Measurements from ENCODE around the gene PANX1. TPM values are rescaled to one million over a fixed set of nuclear protein-coding genes. Genes with fewer than 3 reads are reported as not detected.

PANX1 gene
- total RNA-seq, 2 experiments from 2014 or later, result 4.8 to 4.9 TPM

DNA sequence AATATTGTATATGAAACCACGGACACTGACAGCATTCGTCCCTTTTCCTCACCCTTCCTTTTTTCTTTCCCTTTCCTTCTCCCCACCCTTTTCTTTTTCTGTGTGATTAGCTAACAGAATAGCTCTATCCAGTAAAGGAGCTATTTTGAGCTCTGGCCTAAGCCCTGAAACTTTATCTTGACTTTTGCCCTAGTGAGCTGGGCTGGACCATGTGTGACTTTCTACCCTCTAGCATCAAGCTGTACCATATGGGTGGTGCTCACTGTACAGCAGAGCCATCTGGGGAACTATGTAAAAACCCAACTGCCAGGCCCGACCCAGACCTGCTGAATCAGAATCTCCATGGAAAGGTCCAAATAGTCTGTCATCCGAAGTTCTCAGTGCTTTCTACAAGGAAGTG is 21.9 kb upstream of the PANX1 start:
- Histone ChIP-seq H3K9me3 (ENCODE audit: control insufficient read depth in 1 of 2, insufficient read depth in 1 of 2, low read length in 2 of 2) (no peaks in the 10 kb centered on the region), H3K27ac (ENCODE audit: low read depth in 1 of 2, low read length in 2 of 2) (no peak overlapping the region), H3K4me3 (ENCODE audit: low read length) (no peak overlapping the region), H3K27me3 (ENCODE audit: control insufficient read depth in 1 of 2, insufficient read depth in 2 of 2, low read length in 2 of 2) (no peaks in the 10 kb centered on the region), H3K4me1 (ENCODE audit: insufficient read depth, low read length) (no peaks in the 10 kb centered on the region), H3K36me3 (ENCODE audit: insufficient read depth, low read length) (no peaks in the 10 kb centered on the region)
- H3K4me1 Mint-ChIP-seq (ENCODE audit: low read depth), result no peaks in the 10 kb centered on the region
- ATAC-seq (ENCODE audit: poor library complexity) (no peak), DNase-seq (no peak)
- no peaks in the 10 kb centered on the region for H3K9me3 Mint-ChIP-seq
- TF ChIP-seq, protein P1, sequence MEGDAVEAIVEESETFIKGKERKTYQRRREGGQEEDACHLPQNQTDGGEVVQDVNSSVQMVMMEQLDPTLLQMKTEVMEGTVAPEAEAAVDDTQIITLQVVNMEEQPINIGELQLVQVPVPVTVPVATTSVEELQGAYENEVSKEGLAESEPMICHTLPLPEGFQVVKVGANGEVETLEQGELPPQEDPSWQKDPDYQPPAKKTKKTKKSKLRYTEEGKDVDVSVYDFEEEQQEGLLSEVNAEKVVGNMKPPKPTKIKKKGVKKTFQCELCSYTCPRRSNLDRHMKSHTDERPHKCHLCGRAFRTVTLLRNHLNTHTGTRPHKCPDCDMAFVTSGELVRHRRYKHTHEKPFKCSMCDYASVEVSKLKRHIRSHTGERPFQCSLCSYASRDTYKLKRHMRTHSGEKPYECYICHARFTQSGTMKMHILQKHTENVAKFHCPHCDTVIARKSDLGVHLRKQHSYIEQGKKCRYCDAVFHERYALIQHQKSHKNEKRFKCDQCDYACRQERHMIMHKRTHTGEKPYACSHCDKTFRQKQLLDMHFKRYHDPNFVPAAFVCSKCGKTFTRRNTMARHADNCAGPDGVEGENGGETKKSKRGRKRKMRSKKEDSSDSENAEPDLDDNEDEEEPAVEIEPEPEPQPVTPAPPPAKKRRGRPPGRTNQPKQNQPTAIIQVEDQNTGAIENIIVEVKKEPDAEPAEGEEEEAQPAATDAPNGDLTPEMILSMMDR (IDR thresholded peaks at IDR 0.05), result no peak
- H3K36me3 Mint-ChIP-seq (ENCODE audit: low read depth), result no peaks in the 10 kb centered on the region
- no peak overlapping the region for H3K4me3 Mint-ChIP-seq
- no peak overlapping the region for H3K27ac Mint-ChIP-seq
- ChIA-PET CTCF (no interaction called here), POLR2A (no interaction called here)
- H3K27me3 Mint-ChIP-seq, result peaks cover 26% of the 10 kb centered on the region
- intact Hi-C loops (cut with DNase I, micrococcal nuclease), result no loop called here

GRCh38 chr11:94107363-94107762 is 21.3 kb upstream of the PANX1 start:
- no peaks in the 10 kb centered on the region for H3K9me3 ChIP-seq (ENCODE audit: control insufficient read depth in 1 of 2, insufficient read depth in 1 of 2, low read length in 2 of 2)
- Mint-ChIP-seq H3K27ac (no peak overlapping the region), H3K9me3 (no peaks in the 10 kb centered on the region), H3K27me3 (peaks cover 26% of the 10 kb centered on the region), H3K4me1 (ENCODE audit: low read depth) (no peaks in the 10 kb centered on the region), H3K36me3 (ENCODE audit: low read depth) (no peaks in the 10 kb centered on the region), H3K4me3 (no peak overlapping the region)
- no peak for ATAC-seq (ENCODE audit: poor library complexity)
- TF ChIP-seq, protein P1 (IDR thresholded peaks at IDR 0.05), result no peak
- H3K27me3 ChIP-seq (ENCODE audit: control insufficient read depth in 1 of 2, insufficient read depth in 2 of 2, low read length in 2 of 2), result no peaks in the 10 kb centered on the region
- intact Hi-C loops (cut with DNase I, micrococcal nuclease), result no loop called here
- no peaks in the 10 kb centered on the region for H3K36me3 ChIP-seq (ENCODE audit: insufficient read depth, low read length)
- DNase-seq, result no peak
- no peak overlapping the region for H3K4me3 ChIP-seq (ENCODE audit: low read length)
- ChIA-PET POLR2A (no interaction called here), CTCF (no interaction called here)
- no peak overlapping the region for H3K27ac ChIP-seq (ENCODE audit: low read depth in 1 of 2, low read length in 2 of 2)
- H3K4me1 ChIP-seq (ENCODE audit: insufficient read depth, low read length), result no peaks in the 10 kb centered on the region

DNA sequence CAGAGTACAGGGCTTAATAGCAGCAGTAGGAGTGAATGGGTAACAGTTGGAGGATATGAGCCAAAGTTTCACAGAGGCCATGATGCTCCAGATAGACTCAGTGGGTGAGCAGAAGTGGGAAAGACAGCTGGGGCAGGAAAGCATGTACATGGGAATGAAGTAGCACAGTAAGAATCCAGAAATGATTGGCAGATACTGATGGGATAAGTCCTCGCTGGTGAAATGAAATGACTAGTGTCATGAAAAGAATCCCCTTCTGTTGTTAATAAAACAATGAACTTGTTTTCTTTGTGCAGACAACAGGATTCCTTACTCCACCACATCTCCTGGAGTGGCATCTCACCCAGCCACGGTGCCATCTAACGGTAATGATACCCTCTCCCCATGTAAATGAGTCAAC is 17.4 kb upstream of the PANX1 start:
- ATAC-seq (ENCODE audit: poor library complexity) (no peak), DNase-seq (no peak)
- Histone ChIP-seq H3K27ac (ENCODE audit: low read depth in 1 of 2, low read length in 2 of 2) (no peak overlapping the region), H3K4me1 (ENCODE audit: insufficient read depth, low read length) (no peaks in the 10 kb centered on the region), H3K36me3 (ENCODE audit: insufficient read depth, low read length) (no peaks in the 10 kb centered on the region), H3K9me3 (ENCODE audit: control insufficient read depth in 1 of 2, insufficient read depth in 1 of 2, low read length in 2 of 2) (no peaks in the 10 kb centered on the region), H3K27me3 (ENCODE audit: control insufficient read depth in 1 of 2, insufficient read depth in 2 of 2, low read length in 2 of 2) (no peaks in the 10 kb centered on the region), H3K4me3 (ENCODE audit: low read length) (no peak overlapping the region)
- no peaks in the 10 kb centered on the region for H3K9me3 Mint-ChIP-seq
- H3K27ac Mint-ChIP-seq, result no peak overlapping the region
- ChIA-PET CTCF (no interaction called here), POLR2A (interaction anchor here (2.0 kb wide), 1 partner anchor 18 kb away, joined by 4 read pairs; the partner anchor contains the start of gene PANX1)
- H3K27me3 Mint-ChIP-seq, result peaks cover 31% of the 10 kb centered on the region
- no peak overlapping the region for H3K4me3 Mint-ChIP-seq
- no peaks in the 10 kb centered on the region for H3K4me1 Mint-ChIP-seq (ENCODE audit: low read depth)
- H3K36me3 Mint-ChIP-seq (ENCODE audit: low read depth), result no peaks in the 10 kb centered on the region
- TF ChIP-seq, protein P1 (IDR thresholded peaks at IDR 0.05), result no peak
- intact Hi-C loops (cut with DNase I, micrococcal nuclease), result no loop called here

Measured in CD4-positive, alpha-beta T cell (primary cell).